H1 (cell line): ENCODE measurements around the gene ISCA2. TPM values are rescaled to one million over a fixed set of nuclear protein-coding genes. Genes with fewer than 3 reads are reported as not detected.

Experiments
- CHD2 ChIP-seq: IDR thresholded peaks from 2 replicates; pipeline ENCODE4 v1.6.1; 2012; ENCODE audit warnings: low read length, improper control_type of control experiment
- CHD7 ChIP-seq: fragments of 300-600 bp; sonication (generic); IDR thresholded peaks from 2 replicates; pipeline ENCODE4 v1.7.1; 2012; ENCODE audit warnings: low read length, moderate library complexity, mild to moderate bottlenecking, inconsistent platforms; ENCODE audit not compliant: insufficient replicate concordance
- SRF ChIP-seq: IDR thresholded peaks from 2 replicates; pipeline ENCODE4 v1.6.1; 2011; ENCODE audit warnings: mild to moderate bottlenecking, low read depth, low read length, moderate library complexity
- TAF1 ChIP-seq: IDR thresholded peaks from 2 replicates; pipeline ENCODE4 v1.6.1; 2011; ENCODE audit warnings: mild to moderate bottlenecking, low read depth, low read length
- TAF7 ChIP-seq: optimal IDR thresholded peaks from 2 replicates; pipeline ENCODE3; 2011; ENCODE audit warnings: low read depth, mild to moderate bottlenecking, inconsistent platforms, low read length, moderate library complexity, borderline replicate concordance
- polyA plus RNA-seq, 7 experiments: library from polyadenylated mRNA; depleted of rRNA in 3 of 7; stranded (reverse) in 5 of 7; unstranded in 2 of 7; fragments of >200 nt in 5 of 7; fragments of 200-250 nt in 2 of 7; gene quantifications; 1 replicate in 5 of 7; 2 replicates in 1 of 7; 4 replicates in 1 of 7; pipeline versions ENCODE4 v1.2.1 to v1.2.3, GENCODE V29; 2011 to 2013; ENCODE audit warnings: missing spikeins in 2 of 7, mixed read lengths in 2 of 7
- total RNA-seq: library from RNA; stranded (reverse); fragmentation: NEBNext Ultra II Directional; extraction: Animal tissue kit (Norgen Biotek cat#: 25700); gene quantifications from 2 replicates; pipeline ENCODE4 v1.2.1, GENCODE V29; 2021

ISCA2 gene
- total and polyA plus RNA-seq, 2 of the 8 experiments (the other 6 are each of a cell fraction or from before 2014, with no cell fraction given), result 43.5 to 78.6 TPM

- TF ChIP-seq CHD7, result no peak
- no peak for TF ChIP-seq SRF
- peak; percentile 41; the same call in 1 of the 2 replicates for TF ChIP-seq CHD2
- TF ChIP-seq TAF7, result no peak
- TF ChIP-seq TAF1, result no peak
Measured at GRCh38 chr14:74444866-74445265, 48.7 kb upstream of the ISCA2 start (continued).
